ENCODE measurements around the gene PKN3.

DNA sequence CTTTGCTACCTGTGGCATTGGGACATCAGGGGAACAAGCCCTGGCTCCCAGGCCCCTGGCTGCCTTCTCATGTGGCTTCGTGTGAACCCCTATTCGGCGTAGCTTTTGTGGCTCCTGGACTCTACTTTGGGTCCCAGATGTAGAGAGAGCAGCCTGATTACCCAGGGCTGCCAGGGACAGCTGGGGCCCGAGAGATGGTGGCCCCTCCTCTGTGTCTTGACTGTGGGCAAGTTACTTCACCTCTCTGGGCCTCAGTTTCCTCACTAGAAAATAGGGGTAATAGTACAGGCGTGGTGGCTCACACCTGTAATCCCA is 2.0 kb downstream of the PKN3 start:
- no peak for TF ChIP-seq CTCF (optimal IDR thresholded peaks at IDR 0.05 in 1 of 3, IDR thresholded peaks at IDR 0.05 in 1 of 3, conservative IDR thresholded peaks at IDR 0.05 in 1 of 3; ENCODE audit: extremely low read depth in 1 of 3, insufficient read depth in 2 of 3, low read length in 3 of 3)
- no peak for TF ChIP-seq EZH2 (IDR thresholded peaks at IDR 0.05; ENCODE audit: low read length)
